ENCODE measurements around the gene TIMM17B.

TIMM17B gene

GRCh38 chrX:48852857-48853256, 44.7 kb downstream of the TIMM17B start:
- no peak overlapping the region for H3K27ac ChIP-seq
- no peaks in the 10 kb centered on the region for H3K36me3 ChIP-seq (ENCODE audit: insufficient read depth)
- no peak overlapping the region for H3K4me2 ChIP-seq
- H3K4me1 ChIP-seq (ENCODE audit: low read depth, poor library complexity, severe bottlenecking): no peaks in the 10 kb centered on the region
- no peak for TF ChIP-seq CTCF (conservative IDR thresholded peaks at IDR 0.05; ENCODE audit: low read depth, low read length)
- no peak overlapping the region for H3K4me3 ChIP-seq (IDR thresholded peaks at IDR 0.05; ENCODE audit: insufficient read depth, low read depth, low read length)
- H3K27me3 ChIP-seq (ENCODE audit: insufficient read depth, low read depth): no peaks in the 10 kb centered on the region
- no peak overlapping the region for H3K9ac ChIP-seq
- H2AFZ ChIP-seq (ENCODE audit: low read depth): no peak overlapping the region
- no peaks in the 10 kb centered on the region for H3K79me2 ChIP-seq (ENCODE audit: insufficient read depth, low read depth)
- no peaks in the 10 kb centered on the region for H4K20me1 ChIP-seq (ENCODE audit: insufficient read depth)

- Histone ChIP-seq H3K4me3 (IDR thresholded peaks at IDR 0.05; ENCODE audit: insufficient read depth, low read depth, low read length) (no peak overlapping the region), H4K20me1 (ENCODE audit: insufficient read depth) (no peaks in the 10 kb centered on the region), H3K79me2 (ENCODE audit: insufficient read depth, low read depth) (no peaks in the 10 kb centered on the region), H3K27ac (no peak overlapping the region), H3K4me1 (ENCODE audit: low read depth, poor library complexity, severe bottlenecking) (no peaks in the 10 kb centered on the region), H3K4me2 (no peak overlapping the region), H3K36me3 (ENCODE audit: insufficient read depth) (no peaks in the 10 kb centered on the region), H2AFZ (ENCODE audit: low read depth) (no peak overlapping the region), H3K9ac (no peak overlapping the region), H3K27me3 (ENCODE audit: insufficient read depth, low read depth) (no peaks in the 10 kb centered on the region)
- TF ChIP-seq CTCF (conservative IDR thresholded peaks at IDR 0.05; ENCODE audit: low read depth, low read length): no peak
These were observed 48.7 kb downstream of the TIMM17B start for GRCh38 chrX:48848847-48849246.

All from KMS-11 (cell line).